GM19463 (cell line): ENCODE data around the gene TAF1.
"Not testable (repeated sequence)": the region's sequence is repeated elsewhere in the genome, so short reads cannot be mapped to it uniquely, and the experiment has no call there.

Experiments
- ATAC-seq: cut with Tn5 transposase; IDR thresholded peaks from one replicate; pipeline ENCODE4 v1.9.1; 2021; ENCODE audit warnings: mild to moderate bottlenecking, moderate library complexity; ENCODE audit not compliant: unreplicated experiment

Gene TAF1

DNA sequence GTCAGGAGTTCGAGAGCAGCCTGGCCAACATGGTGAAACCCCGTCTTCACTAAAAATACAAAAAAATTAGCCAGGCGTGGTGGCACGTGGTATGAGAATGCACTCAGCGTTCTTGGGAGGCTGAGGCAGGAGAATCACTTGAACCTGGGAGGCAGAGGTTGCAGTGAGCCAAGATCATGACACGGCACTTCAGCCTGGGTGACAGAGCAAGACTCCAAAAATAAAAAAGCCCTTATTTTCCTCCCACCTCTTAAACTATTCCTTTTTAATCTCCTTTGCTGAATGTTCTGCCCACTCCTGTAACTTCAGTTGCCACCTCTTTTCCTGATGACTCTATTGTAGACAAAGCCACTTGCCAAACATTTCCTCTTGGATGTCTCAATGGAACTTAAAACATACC, 72.6 kb downstream of the TAF1 start:
- ATAC-seq = no peak

- no peak for ATAC-seq
Observed at GRCh38 chrX:71439420-71439819, 73.3 kb downstream of the TAF1 start.

DNA sequence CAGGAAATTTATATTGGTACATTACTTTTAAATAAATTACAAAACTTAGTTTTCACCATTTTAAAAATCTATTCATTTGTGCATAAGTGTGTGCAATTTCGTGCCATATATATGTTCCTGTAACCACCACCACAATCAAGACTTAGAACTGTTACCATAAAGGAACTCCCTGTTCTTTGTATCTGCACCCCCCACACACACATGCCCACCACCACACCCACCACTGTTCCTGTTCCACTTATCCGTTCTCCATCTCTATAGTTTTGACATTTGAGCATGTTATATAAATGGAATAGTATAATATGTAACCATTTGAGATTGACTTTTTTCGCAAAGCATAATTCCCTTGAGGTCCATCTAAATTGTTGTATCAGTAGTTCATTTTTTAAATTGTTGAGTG, 73.7 kb downstream of the TAF1 start:
- no peak for ATAC-seq

- no peak for ATAC-seq
Observed at GRCh38 chrX:71440401-71440800, 74.2 kb downstream of the TAF1 start.

DNA sequence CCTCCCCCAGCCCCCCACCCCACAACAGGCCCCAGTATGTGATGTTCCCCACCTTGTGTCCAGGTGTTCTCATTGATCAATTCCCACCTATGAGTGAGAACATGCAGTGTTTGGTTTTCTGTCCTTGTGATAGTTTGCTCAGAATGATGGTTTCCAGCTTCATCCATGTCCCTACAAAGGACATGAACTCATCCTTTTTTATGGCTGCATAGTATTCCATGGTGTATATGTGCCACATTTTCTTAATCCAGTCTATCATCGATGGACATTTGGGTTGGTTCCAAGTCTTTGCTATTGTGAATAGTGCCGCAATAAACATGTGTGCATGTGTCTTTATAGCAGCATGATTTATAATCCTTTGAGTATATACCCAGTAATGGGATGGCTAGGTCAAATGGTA, 75.7 kb downstream of the TAF1 start:
- not testable (repeated sequence) for ATAC-seq

- no peak for ATAC-seq
Observed at GRCh38 chrX:71450433-71451106, 84.4 kb downstream of the TAF1 start.

DNA sequence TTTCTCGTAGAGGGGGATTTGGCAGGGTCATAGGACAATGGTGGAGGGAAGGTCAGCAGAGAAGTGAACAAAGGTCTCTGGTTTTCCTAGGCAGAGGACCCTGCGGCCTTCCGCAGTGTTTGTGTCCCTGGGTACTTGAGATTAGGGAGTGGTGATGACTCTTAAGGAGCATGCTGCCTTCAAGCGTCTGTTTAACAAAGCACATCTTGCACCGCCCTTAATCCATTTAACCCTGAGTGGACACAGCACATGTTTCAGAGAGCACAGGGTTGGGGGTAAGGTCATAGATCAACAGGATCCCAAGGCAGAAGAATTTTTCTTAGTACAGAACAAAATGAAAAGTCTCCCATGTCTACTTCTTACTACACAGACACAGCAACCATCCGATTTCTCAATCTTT, 85.4 kb downstream of the TAF1 start:
- not testable (repeated sequence) for ATAC-seq

DNA sequence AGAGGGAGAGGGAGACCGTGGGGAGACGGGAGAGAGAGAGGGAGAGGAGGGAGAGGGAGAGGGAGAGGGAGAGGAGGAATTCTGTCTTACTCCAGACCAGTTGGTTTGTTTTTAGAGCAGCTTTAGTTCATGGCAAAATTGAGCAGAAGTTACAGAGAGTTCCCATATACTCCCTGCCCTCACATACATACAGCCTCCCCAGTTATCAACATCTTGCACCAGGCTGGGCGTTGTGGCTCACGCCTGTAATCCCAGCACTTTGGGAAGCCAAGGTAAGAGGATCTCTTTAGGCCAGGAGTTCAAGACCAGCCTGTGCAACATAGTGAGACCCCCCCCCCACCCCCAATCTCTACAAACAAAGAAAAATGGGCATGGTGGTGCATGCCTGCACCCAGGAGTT, 86.9 kb downstream of the TAF1 start:
- no peak for ATAC-seq

GRCh38 chrX:71454222-71454621, 88.1 kb downstream of the TAF1 start:
- no peak for ATAC-seq

DNA sequence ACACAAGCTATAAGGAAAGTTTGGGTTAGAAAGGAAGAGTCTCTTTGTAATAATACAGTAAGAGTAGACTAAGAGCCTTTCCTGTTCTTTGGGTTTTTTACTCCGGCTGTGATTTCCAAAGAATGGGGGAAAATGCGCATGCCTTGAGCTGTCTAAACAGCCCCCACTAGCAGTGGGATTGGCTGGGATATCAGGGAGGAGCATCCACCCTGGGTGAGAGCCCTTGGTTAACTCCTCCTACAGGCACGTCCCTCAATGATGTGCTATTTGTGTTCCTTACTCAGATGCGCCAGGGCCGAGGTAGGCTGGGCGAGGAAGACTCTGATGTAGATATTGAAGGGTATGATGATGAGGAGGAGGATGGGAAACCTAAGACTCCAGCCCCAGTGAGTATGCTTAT, 92.7 kb downstream of the TAF1 start:
- ATAC-seq = no peak

DNA sequence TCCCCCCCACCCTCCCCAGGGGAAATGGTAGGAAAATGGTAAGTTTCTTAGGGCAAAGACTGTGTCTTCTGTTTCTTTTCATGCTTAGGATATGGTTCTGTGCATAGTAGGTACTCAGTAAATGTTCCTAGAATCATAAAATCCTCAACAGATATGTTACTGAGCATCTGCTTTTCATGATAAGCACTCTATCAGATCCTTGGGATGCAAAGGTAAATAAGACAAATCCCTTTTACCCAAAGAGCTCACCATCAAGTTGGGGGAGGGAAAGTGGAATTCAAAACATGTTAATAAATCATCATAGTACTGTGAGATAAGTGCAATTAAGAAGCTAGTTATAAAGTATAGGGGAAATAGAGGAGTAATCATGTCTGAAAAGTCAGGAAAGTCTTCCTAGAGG, 98.8 kb downstream of the TAF1 start:
- ATAC-seq = no peak

DNA sequence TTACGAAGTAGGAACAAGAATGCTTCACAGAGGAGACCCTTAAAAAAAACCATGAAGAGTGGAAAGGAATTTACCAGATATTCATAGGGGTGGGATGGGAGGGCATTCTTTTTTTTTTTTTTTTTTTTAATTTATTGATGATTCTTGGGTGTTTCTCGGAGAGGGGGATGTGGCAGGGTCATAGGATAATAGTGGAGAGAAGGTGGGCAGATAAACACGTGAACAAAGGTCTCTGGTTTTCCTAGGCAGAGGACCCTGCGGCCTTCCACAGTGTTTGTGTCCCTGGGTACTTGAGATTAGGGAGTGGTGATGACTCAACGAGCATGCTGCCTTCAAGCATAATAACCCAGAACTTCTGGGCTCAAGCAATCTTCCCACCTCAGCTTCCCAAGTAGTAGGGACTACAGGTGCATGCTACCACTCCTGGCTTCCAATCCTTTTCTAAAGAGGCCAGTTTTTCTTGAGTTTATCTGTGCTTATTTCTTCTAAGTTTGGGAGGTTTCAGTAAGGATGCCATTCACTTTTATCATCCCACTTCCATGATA, 100.9 kb downstream of the TAF1 start:
- no peak for ATAC-seq

- ATAC-seq = no peak
Observed at GRCh38 chrX:71475785-71476540, 109.8 kb downstream of the TAF1 start.

DNA sequence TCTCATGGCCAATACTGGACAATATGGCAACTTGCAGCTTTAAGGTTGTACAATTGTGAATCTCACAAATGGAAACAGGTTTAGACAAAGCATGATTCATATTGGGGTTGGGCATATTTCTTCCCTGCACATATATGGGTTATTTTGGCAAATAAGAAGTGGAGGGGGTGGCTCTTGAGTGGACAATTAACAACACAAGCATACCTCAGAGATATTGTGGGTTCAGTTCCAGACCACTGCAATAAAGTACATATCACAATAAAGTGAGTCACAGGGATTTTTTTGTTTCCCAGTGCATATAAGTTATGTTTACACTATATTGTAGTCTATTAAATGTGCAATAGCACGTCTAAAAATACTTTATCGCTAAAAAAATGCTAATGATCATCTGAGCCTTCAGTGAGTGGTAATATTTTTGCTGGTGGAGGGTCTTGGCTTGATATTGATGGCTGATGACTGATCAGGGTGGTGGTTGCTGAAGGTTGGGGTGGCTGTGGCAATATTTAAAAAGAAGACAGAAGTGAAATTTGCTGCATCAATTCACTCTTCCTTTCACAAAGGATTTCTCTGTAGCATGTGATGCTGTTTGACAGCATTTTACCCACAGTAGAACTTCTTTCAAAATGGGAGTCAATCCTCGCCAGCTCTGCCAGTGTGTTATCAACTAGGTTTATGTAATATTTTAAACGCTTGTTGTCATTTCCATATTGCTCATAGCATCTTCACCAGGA, 116.2 kb downstream of the TAF1 start:
- no peak for ATAC-seq

DNA sequence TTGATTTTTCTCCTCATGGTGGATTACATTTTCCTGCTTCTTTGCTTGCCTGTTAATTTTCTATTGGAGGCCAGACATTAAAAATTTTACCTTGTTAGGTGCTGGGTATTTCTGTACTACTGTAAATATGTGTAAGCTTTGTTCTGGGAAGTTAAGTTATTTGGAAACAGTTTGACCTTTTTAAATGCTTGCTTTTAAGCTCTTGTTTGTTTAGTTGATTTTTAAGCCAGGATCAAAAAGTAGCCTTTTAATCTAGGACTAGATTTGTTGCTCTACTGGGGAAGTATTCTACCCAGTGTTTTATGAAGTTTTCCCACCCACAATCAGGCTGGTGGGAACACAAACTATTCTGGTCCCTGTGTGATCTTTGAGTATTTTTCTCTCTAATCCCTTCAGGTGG, 121.7 kb downstream of the TAF1 start:
- ATAC-seq = no peak

DNA sequence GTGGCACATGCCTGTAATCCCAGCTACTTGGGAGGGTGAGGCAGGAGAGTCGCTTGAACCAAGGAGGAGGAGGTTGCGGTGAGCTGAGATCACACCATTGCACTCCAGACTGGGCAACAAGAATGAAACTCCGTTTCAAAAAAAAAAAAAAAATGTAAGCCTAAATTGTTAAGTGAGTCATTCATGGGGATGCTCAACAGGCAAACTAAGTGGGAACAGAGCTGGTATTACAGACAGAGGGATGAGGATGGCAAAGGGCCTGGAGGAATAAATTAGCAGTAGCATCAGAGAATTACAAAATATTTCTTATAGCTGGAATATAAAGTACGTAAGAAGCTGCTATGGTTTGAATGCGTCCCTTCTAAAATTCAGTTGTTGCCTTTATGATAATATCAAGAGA, 123.4 kb downstream of the TAF1 start:
- ATAC-seq = no peak

DNA sequence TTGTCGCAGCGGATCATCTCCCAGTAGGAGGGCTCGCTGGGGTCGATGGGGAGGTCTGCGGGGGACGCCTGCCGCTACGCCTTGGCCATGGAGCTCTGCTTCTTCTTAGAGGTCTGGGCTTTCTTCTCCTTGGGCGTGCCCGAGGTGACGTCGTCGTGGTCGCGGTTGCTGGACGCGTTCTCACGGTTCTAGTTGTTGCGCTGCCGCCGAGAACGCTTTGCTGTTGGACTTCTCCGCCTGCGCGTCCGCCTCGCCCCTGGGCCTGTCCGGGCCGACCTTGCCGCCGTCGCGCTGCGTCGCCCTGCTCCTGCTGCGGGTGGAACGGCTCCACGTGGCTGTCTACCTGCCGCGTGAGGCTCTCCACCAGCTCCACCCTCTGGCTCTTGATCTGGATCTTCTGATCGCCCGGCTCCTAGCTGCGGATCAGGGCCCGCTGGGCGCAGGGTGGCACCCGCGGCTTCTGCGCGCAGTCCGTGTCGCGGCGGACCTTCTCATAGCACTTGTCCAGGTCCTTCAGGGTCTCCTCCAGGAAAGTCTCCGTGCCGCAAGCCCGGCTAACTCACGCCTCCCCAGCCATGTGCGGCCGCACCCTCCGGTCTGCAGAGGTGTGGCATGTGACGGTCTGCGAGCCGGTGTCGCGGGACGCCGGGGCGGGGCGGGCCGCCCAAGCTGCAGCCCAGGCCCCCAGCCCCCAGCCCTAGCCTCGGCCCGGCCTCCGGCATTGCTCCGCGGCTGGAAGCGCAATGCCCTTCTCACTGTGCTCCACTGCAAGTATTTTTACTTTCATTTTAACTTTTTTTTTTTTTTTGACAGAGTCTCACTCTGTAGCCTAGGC, 126.3 kb downstream of the TAF1 start:
- peak; percentile 53 for ATAC-seq

DNA sequence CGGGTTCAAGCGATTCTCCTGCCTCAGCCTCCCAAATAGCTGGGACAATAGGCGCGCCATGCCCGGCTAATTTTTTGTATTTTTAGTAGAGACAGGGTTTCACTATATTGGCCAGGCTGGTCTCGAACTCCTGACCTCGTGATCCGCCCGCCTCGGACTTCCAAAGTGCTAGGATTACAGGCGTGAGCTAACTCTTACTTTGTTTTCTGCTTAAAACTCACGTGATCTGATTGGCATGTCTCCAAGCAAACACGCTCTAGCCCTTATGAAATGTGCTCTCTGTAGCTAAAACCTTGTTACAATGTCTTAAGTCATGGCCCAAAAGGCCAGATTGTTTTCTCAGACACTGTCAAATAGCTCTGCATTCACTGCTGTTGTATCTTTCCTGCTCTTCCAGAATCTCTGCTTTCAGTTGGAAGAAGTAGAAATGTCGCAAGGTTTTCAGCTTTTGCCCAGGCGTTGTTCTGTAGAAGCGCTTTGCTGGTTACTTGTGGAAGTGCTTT, 127.0 kb downstream of the TAF1 start:
- no peak for ATAC-seq

DNA sequence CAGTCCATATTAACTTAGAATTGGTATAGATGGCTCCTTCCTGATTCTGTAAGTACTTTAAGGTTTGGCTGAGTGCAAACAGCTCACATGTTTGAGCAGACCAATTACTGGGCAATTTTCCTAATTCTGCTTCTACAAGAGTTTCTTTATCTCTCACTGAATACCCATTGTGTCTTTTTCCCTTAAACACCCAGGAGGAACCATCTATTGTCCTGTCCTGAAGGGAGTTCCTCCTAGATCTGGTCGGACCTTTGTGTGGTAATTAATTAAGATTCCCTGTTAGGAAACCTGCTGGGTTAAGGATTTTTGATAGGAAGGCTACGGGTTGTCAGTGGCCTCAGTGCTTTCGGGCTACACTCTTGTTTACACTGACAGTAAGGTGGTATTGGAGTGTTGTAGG, 129.8 kb downstream of the TAF1 start:
- ATAC-seq = not testable (repeated sequence)

DNA sequence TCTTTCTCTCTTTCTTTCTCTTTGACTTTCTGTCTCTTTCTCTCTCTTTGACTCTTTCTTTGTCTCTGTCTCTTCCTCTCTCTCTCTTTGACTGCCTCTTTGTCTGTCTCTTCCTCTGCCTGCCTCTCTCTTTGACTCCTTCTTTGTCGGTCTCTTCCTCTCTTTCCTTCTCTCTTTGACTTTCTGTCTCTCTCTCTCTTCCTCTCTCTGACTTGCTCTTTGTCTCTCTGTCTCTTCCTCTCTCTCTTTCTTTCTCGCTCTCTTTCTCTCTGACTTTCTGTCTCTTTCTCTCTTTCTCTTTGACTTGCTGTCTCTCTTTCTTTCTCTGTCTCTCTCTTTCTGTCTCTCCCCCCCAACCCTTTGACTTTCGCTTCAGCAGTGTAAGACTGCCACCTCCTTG, 130.3 kb downstream of the TAF1 start:
- no peak for ATAC-seq

GRCh38 chrX:71502080-71502479, 135.9 kb downstream of the TAF1 start:
- not testable (repeated sequence) for ATAC-seq
